ENCODE data around the gene BARHL2. TPM values are rescaled to one million over a fixed set of nuclear protein-coding genes. Genes with fewer than 3 reads are reported as not detected.
A peak's percentile ranks its signal among the peaks of the same experiment; 100 is the strongest.

The BARHL2 gene
- total and polyA plus RNA-seq, 2 experiments from 2014 or later, result not detected

GRCh38 chr1:90719330-90720144 lies 2.4 kb upstream of the BARHL2 start:
- no peak overlapping the region for H3K27ac ChIP-seq
- no peak overlapping the region for H3K4me3 ChIP-seq
- H3K4me1 ChIP-seq (ENCODE audit: low read depth), result peaks cover 6% of the 10 kb centered on the region
- no peak for DNase-seq (ENCODE audit: low read depth in 1 of 2, low spot score in 1 of 2)
- no peak for TF ChIP-seq CTCF (IDR thresholded peaks at IDR 0.05; ENCODE audit: low read depth, low read length)
- H3K36me3 ChIP-seq, result no peaks in the 10 kb centered on the region
- no peaks in the 10 kb centered on the region for H3K9me3 ChIP-seq (ENCODE audit: low read depth)
- H3K27me3 ChIP-seq, result peaks cover 100% of the 10 kb centered on the region

GRCh38 chr1:90718411-90719329 lies 1.6 kb upstream of the BARHL2 start:
- no peak overlapping the region for H3K27ac ChIP-seq
- DNase-seq (ENCODE audit: low read depth in 1 of 2, low spot score in 1 of 2), result no peak
- H3K27me3 ChIP-seq, result peaks cover 100% of the 10 kb centered on the region
- H3K9me3 ChIP-seq (ENCODE audit: low read depth), result no peaks in the 10 kb centered on the region
- H3K36me3 ChIP-seq, result no peaks in the 10 kb centered on the region
- H3K4me3 ChIP-seq, result peak overlapping the region; percentile 30
- TF ChIP-seq CTCF (IDR thresholded peaks at IDR 0.05; ENCODE audit: low read depth, low read length), result no peak
- H3K4me1 ChIP-seq (ENCODE audit: low read depth), result peaks cover 6% of the 10 kb centered on the region

GRCh38 chr1:90717665-90718410 lies 736 bp upstream of the BARHL2 start:
- H3K27ac ChIP-seq, result no peak overlapping the region
- H3K9me3 ChIP-seq (ENCODE audit: low read depth), result no peaks in the 10 kb centered on the region
- H3K27me3 ChIP-seq, result peaks cover 100% of the 10 kb centered on the region
- peak; percentile 46 to 73 for DNase-seq (ENCODE audit: low read depth in 1 of 2, low spot score in 1 of 2)
- no peaks in the 10 kb centered on the region for H3K36me3 ChIP-seq
- H3K4me3 ChIP-seq, result peak overlapping the region; percentile 30
- no peak for TF ChIP-seq CTCF (IDR thresholded peaks at IDR 0.05; ENCODE audit: low read depth, low read length)
- peaks cover 6% of the 10 kb centered on the region for H3K4me1 ChIP-seq (ENCODE audit: low read depth)

- Histone ChIP-seq H3K9me3 (ENCODE audit: low read depth) (no peaks in the 10 kb centered on the region), H3K36me3 (no peaks in the 10 kb centered on the region), H3K27ac (no peak overlapping the region), H3K4me3 (peak overlapping the region; percentile 29), H3K27me3 (peaks cover 100% of the 10 kb centered on the region), H3K4me1 (ENCODE audit: low read depth) (peaks cover 6% of the 10 kb centered on the region)
- no peak for TF ChIP-seq CTCF (IDR thresholded peaks at IDR 0.05; ENCODE audit: low read depth, low read length)
- DNase-seq (ENCODE audit: low read depth in 1 of 2, low spot score in 1 of 2), result no peak
Observed at GRCh38 chr1:90717356-90717664, 208 bp upstream of the BARHL2 start.

GRCh38 chr1:90716243-90716551 lies 905 bp downstream of the BARHL2 start:
- no peak for TF ChIP-seq CTCF (IDR thresholded peaks at IDR 0.05; ENCODE audit: low read depth, low read length)
- Histone ChIP-seq H3K36me3 (no peaks in the 10 kb centered on the region), H3K4me3 (no peak overlapping the region), H3K4me1 (ENCODE audit: low read depth) (peaks cover 6% of the 10 kb centered on the region), H3K9me3 (ENCODE audit: low read depth) (no peaks in the 10 kb centered on the region), H3K27ac (no peak overlapping the region), H3K27me3 (peaks cover 100% of the 10 kb centered on the region)
- no peak for DNase-seq (ENCODE audit: low read depth in 1 of 2, low spot score in 1 of 2)

Data from cardiac muscle cell (in vitro differentiated cells and primary cell).